HFF-Myc (cell line): ENCODE data around the gene HDAC4.

Experiments used
- DNase-seq: peaks from one replicate; pipeline ENCODE4 v3.0.0-alpha.2; 2011; ENCODE audit warnings: low read depth; ENCODE audit errors: extremely low read depth
- H3K4me3 ChIP-seq: replicated peaks from 2 replicates; pipeline ENCODE4 v1.5.1; 2011; ENCODE audit warnings: low read depth, mild to moderate bottlenecking, control low read depth, low read length
- TF ChIP-seq, protein P1 (sequence below): IDR thresholded peaks from 2 replicates; pipeline ENCODE4 v1.5.1; 2012; ENCODE audit warnings: mild to moderate bottlenecking, low read depth, low read length, control low read depth; ENCODE audit errors: missing control alignments

The HDAC4 gene

DNA sequence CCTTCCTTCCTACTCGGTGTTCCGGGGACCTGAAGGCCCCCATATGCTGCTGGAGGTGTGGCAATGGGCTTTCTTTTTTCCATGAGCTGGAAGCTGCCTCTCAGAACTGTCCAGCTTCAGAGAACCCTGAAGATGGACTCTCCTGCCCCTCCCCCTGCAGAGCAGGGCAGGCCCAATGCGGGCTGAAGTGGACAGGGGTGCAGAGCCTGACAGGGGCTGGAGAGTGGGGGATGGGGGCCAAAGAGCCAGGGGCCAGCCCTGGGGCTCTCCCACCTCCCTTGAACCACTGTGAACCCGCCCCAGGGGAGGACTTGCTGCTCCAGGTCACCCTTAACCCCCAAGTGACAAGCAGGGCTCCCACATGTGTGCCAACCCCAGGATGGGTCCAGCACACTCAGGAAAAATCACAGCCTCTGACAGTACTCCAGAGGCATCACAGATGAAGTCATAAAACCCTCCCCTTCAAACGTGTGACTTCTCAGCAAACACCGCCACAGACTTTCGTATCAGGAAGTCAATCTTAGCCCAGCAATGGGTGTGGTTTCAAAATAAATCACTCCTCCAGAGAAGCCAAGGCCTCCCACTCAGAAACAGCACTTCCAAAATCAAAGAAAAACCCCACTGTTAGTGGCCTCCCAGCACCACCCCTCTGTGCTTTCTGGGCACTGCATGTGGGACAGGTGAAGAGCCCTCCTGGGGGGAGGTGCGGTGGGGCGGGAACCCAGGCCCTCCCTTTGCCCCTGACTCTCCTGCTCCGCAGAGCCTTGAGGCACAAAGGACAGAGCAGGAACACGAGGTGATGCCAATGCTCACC is 135.8 kb downstream of the HDAC4 start:
- no peak for DNase-seq
- no peak overlapping the region for H3K4me3 ChIP-seq
- TF ChIP-seq, protein P1, sequence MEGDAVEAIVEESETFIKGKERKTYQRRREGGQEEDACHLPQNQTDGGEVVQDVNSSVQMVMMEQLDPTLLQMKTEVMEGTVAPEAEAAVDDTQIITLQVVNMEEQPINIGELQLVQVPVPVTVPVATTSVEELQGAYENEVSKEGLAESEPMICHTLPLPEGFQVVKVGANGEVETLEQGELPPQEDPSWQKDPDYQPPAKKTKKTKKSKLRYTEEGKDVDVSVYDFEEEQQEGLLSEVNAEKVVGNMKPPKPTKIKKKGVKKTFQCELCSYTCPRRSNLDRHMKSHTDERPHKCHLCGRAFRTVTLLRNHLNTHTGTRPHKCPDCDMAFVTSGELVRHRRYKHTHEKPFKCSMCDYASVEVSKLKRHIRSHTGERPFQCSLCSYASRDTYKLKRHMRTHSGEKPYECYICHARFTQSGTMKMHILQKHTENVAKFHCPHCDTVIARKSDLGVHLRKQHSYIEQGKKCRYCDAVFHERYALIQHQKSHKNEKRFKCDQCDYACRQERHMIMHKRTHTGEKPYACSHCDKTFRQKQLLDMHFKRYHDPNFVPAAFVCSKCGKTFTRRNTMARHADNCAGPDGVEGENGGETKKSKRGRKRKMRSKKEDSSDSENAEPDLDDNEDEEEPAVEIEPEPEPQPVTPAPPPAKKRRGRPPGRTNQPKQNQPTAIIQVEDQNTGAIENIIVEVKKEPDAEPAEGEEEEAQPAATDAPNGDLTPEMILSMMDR, result no peak

DNA sequence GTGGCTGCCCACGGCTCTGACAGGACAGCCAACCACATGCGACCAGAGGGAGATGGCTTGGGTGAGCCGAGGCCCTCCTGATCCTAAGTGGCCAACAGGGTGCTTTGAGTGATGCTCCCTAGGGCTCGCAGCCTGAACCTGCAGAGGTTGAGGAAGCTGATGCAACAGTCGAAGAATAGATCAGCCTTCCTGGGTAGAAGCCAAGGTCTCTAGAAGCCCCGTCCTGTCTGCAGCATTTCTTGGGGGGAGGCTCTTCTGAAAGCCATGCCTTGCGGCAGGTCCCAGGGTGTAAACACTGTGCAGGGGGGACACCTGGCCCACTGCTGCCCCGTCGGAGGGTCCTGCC is 136.4 kb downstream of the HDAC4 start:
- H3K4me3 ChIP-seq, result no peak overlapping the region
- TF ChIP-seq, protein P1, result no peak
- DNase-seq, result no peak

DNA sequence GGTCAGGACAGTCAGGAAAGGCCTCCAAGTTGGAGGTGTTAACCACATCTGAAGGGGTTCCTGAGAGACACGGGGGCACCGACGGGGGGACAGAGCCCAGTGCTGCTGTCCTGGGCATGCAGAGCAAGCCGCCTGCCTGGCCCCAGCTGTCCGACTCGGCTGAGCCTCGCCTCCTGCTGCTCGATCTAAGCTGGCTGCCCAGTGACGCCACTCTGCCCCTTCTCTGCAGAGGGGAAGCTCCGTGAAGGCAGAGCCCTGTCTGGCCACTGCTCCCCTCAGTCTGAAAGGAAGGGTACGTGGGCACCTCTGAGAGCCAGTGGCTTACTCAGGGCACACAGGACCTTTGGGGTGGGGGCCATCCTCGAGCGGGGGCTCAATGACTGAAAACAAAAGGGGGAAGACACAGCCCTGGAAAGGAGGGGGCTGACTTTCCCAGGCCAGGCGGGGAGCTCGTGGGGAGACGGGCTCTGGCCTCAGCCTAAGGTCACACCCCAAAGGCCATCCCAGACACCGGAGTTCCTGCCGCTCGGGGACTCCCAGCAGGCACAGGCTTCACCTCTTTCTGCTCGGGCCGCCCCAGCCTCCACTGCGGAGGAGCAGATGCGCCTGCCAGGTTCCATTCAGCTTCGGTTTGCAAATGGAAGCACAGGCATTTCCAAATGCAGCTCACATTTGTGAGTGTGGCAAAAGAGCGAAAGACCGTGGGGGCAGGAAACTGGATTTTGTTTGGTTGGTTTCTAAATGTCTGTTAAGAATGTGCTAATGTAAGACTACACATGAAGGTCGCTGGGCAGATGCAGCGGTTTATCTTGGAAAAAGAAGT is 136.9 kb downstream of the HDAC4 start:
- no peak for DNase-seq
- TF ChIP-seq, protein P1, result no peak
- H3K4me3 ChIP-seq, result no peak overlapping the region

DNA sequence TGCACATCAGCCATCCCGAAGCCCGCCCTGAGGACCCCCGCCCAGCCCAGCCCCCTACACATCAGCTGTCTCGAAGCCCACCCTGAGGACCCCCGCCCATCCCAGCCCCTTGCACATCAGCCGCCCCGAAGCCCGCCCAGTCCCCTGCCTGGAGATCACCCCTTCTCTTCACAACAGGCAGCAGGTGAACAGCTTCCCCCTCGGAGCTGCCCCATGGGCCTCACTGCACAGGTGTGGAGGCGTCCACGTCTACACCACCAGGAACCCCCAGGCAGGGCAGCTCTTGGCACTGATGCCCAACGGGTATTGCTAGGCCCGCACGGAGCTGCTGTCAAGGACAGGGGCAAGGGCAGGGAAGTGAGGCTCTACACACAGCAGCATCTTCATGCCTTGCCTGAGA is 137.6 kb downstream of the HDAC4 start:
- DNase-seq, result no peak
- H3K4me3 ChIP-seq, result no peak overlapping the region
- TF ChIP-seq, protein P1, result no peak

DNA sequence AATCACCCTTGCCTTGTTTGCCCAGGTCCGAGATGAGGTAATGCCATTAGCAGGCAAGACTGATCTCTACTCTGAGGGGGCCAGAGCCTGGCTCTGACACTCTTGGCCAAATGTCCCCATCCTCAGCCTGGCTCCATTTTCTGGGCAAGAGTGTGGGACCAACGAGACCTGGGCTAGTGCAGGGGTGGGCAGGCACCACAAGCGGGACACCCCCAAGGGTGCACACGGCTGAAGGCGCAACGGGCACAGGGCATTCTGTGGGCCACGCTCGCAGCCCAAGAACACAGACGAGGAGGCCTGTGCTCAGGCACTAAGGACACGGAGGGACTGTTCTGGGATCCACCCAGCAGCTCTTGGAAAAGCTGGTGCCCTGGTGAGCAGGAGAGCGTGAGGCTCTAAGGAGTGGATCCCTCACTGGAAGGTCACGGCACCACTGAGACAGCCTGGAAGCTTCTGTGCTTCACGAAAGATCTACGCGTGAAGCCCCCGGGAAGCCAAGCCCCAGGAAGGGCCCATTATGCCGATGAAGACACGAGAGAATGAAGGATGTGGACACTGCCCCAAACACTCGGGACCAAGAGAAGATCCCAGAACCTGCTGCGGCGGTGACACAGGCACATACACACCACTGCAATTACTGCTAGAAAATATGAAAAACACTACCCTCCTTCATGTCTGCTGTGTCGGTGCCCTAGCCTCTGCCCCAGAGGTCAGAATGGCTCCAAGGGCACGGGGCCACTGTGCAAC is 138.2 kb downstream of the HDAC4 start:
- TF ChIP-seq, protein P1, result no peak

DNA sequence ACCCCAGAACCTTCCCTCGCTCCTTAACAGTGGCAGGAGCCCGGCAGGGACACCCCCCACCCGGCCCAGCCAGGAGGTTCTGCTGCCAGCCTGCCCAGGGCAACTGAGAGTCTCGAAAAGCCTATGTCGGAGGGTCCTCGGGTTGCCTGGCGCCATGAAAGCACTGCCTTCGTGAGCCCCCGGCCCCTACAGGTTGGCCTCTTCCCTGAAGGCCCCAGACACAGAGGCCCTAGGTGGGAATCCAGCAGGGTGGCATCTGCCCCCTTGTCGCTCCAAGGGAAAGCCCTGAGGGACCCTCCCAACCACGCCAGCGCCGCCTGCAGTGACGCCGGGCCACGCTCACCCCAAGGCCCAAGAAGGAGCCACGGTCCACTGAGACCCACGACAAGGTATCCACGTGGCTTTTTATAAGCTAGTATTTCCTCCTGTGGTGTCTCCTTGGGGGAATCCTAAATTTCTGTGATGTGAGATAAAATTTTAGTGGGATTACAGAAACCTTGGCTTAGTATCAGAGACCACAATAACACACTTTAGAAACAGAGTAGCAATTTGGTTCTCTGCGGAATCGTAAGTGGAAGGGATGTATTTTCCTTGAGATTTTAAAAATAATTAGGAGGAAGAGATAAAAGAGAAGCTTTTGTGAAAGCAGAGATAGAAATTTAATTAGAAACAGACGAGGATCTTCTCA is 138.9 kb downstream of the HDAC4 start:
- H3K4me3 ChIP-seq, result no peak overlapping the region
- no peak for DNase-seq
- TF ChIP-seq, protein P1, result no peak

More for the DNA sequence above, 138.2 kb downstream of the HDAC4 start:
- H3K4me3 ChIP-seq, result no peak overlapping the region
- no peak for DNase-seq
